Measurements from ENCODE around the gene ADAMTSL1. TPM values are rescaled to one million over a fixed set of nuclear protein-coding genes. Genes with fewer than 3 reads are reported as not detected.

Gene ADAMTSL1
- polyA plus RNA-seq, 1 donor = 10.6 TPM

- peak; percentile 29 for DNase-seq (ENCODE audit: low read depth)
These were observed 81.3 kb downstream of the ADAMTSL1 start for GRCh38 chr9:18555105-18555883.

GRCh38 chr9:18564018-18564880 is 90.3 kb downstream of the ADAMTSL1 start:
- DNase-seq (ENCODE audit: low read depth) = no peak

GRCh38 chr9:18566121-18566520 is 92.2 kb downstream of the ADAMTSL1 start:
- DNase-seq (ENCODE audit: low read depth) = no peak

GRCh38 chr9:18568973-18569372 is 95.0 kb downstream of the ADAMTSL1 start:
- DNase-seq (ENCODE audit: low read depth) = no peak

GRCh38 chr9:18569941-18570630 is 96.1 kb downstream of the ADAMTSL1 start:
- no peak for DNase-seq (ENCODE audit: low read depth)

GRCh38 chr9:18573021-18573556 is 99.1 kb downstream of the ADAMTSL1 start:
- DNase-seq (ENCODE audit: low read depth) = no peak

GRCh38 chr9:18575686-18576085 is 101.7 kb downstream of the ADAMTSL1 start:
- no peak for DNase-seq (ENCODE audit: low read depth)

- no peak for DNase-seq (ENCODE audit: low read depth)
These were observed 105.6 kb downstream of the ADAMTSL1 start for GRCh38 chr9:18579536-18579935.

- no peak for DNase-seq (ENCODE audit: low read depth)
These were observed 106.2 kb downstream of the ADAMTSL1 start for GRCh38 chr9:18580151-18580550.

GRCh38 chr9:18585996-18586395 is 112.0 kb downstream of the ADAMTSL1 start:
- DNase-seq (ENCODE audit: low read depth) = no peak

GRCh38 chr9:18588002-18588401 is 114.0 kb downstream of the ADAMTSL1 start:
- DNase-seq (ENCODE audit: low read depth) = no peak

GRCh38 chr9:18591261-18591660 is 117.3 kb downstream of the ADAMTSL1 start:
- no peak for DNase-seq (ENCODE audit: low read depth)

- DNase-seq (ENCODE audit: low read depth) = no peak
These were observed 120.9 kb downstream of the ADAMTSL1 start for GRCh38 chr9:18594837-18595236.

GRCh38 chr9:18595597-18595996 is 121.6 kb downstream of the ADAMTSL1 start:
- DNase-seq (ENCODE audit: low read depth) = no peak

- no peak for DNase-seq (ENCODE audit: low read depth)
These were observed 123.0 kb downstream of the ADAMTSL1 start for GRCh38 chr9:18596920-18597319.

- no peak for DNase-seq (ENCODE audit: low read depth)
These were observed 125.0 kb downstream of the ADAMTSL1 start for GRCh38 chr9:18598969-18599368.

GRCh38 chr9:18601026-18601425 is 127.1 kb downstream of the ADAMTSL1 start:
- DNase-seq (ENCODE audit: low read depth) = no peak

- no peak for DNase-seq (ENCODE audit: low read depth)
These were observed 128.0 kb downstream of the ADAMTSL1 start for GRCh38 chr9:18601956-18602355.

GRCh38 chr9:18604767-18605730 is 131.1 kb downstream of the ADAMTSL1 start:
- no peak for DNase-seq (ENCODE audit: low read depth)

GRCh38 chr9:18605766-18606180 is 131.8 kb downstream of the ADAMTSL1 start:
- DNase-seq (ENCODE audit: low read depth) = no peak

- no peak for DNase-seq (ENCODE audit: low read depth)
These were observed 132.3 kb downstream of the ADAMTSL1 start for GRCh38 chr9:18606281-18606680.
